ENCODE measurements around the gene RPTOR.

- no peak for TF ChIP-seq POLR2A (IDR thresholded peaks at IDR 0.05; ENCODE audit: low read depth)
- TF ChIP-seq, protein P1, sequence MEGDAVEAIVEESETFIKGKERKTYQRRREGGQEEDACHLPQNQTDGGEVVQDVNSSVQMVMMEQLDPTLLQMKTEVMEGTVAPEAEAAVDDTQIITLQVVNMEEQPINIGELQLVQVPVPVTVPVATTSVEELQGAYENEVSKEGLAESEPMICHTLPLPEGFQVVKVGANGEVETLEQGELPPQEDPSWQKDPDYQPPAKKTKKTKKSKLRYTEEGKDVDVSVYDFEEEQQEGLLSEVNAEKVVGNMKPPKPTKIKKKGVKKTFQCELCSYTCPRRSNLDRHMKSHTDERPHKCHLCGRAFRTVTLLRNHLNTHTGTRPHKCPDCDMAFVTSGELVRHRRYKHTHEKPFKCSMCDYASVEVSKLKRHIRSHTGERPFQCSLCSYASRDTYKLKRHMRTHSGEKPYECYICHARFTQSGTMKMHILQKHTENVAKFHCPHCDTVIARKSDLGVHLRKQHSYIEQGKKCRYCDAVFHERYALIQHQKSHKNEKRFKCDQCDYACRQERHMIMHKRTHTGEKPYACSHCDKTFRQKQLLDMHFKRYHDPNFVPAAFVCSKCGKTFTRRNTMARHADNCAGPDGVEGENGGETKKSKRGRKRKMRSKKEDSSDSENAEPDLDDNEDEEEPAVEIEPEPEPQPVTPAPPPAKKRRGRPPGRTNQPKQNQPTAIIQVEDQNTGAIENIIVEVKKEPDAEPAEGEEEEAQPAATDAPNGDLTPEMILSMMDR (IDR thresholded peaks at IDR 0.05): no peak
These were observed 60.9 kb downstream of the RPTOR start for GRCh38 chr17:80605326-80606066.

Measured in esophagus muscularis mucosa (tissue), 3 donors.